ENCODE data around the gene BLCAP.
"Not testable (repeated sequence)": the region's sequence is repeated elsewhere in the genome, so short reads cannot be mapped to it uniquely, and the experiment has no call there.

BLCAP gene

GRCh38 chr20:37564016-37564387 lies 36.3 kb upstream of the BLCAP start:
- DNase-seq (ENCODE audit: low read depth) = no peak
- no peak for TF ChIP-seq CTCF (conservative IDR thresholded peaks at IDR 0.05; ENCODE audit: low read depth, low read length)
- H3K4me3 ChIP-seq (ENCODE audit: low read length) = no peak overlapping the region

GRCh38 chr20:37562695-37563480 lies 35.2 kb upstream of the BLCAP start:
- no peak for DNase-seq (ENCODE audit: low read depth)
- H3K4me3 ChIP-seq (ENCODE audit: low read length) = no peak overlapping the region
- no peak for TF ChIP-seq CTCF (conservative IDR thresholded peaks at IDR 0.05; ENCODE audit: low read depth, low read length)

GRCh38 chr20:37560629-37561028 lies 33.0 kb upstream of the BLCAP start:
- no peak for TF ChIP-seq CTCF (conservative IDR thresholded peaks at IDR 0.05; ENCODE audit: low read depth, low read length)
- no peak overlapping the region for H3K4me3 ChIP-seq (ENCODE audit: low read length)
- no peak for DNase-seq (ENCODE audit: low read depth)

GRCh38 chr20:37559312-37560027 lies 31.8 kb upstream of the BLCAP start:
- no peak for DNase-seq (ENCODE audit: low read depth)
- no peak for TF ChIP-seq CTCF (conservative IDR thresholded peaks at IDR 0.05; ENCODE audit: low read depth, low read length)
- no peak overlapping the region for H3K4me3 ChIP-seq (ENCODE audit: low read length)

- no peak for TF ChIP-seq CTCF (conservative IDR thresholded peaks at IDR 0.05; ENCODE audit: low read depth, low read length)
- no peak overlapping the region for H3K4me3 ChIP-seq (ENCODE audit: low read length)
- DNase-seq (ENCODE audit: low read depth) = no peak
Measured at GRCh38 chr20:37558779-37559178, 31.1 kb upstream of the BLCAP start.

- no peak for TF ChIP-seq CTCF (conservative IDR thresholded peaks at IDR 0.05; ENCODE audit: low read depth, low read length)
- no peak overlapping the region for H3K4me3 ChIP-seq (ENCODE audit: low read length)
- DNase-seq (ENCODE audit: low read depth) = no peak
Measured at GRCh38 chr20:37558306-37558705, 30.6 kb upstream of the BLCAP start.

GRCh38 chr20:37556538-37556937 lies 28.9 kb upstream of the BLCAP start:
- no peak overlapping the region for H3K4me3 ChIP-seq (ENCODE audit: low read length)
- no peak for TF ChIP-seq CTCF (conservative IDR thresholded peaks at IDR 0.05; ENCODE audit: low read depth, low read length)
- DNase-seq (ENCODE audit: low read depth) = no peak

GRCh38 chr20:37554721-37555298 lies 27.1 kb upstream of the BLCAP start:
- DNase-seq (ENCODE audit: low read depth); H3K4me3 ChIP-seq (ENCODE audit: low read length): not testable (repeated sequence)

Measured in retinal pigment epithelial cell (primary cell).